GM21390 (cell line): ENCODE data around the gene NR1H2.
"Not testable (repeated sequence)": the region's sequence is repeated elsewhere in the genome, so short reads cannot be mapped to it uniquely, and the experiment has no call there.

Experiments
- ATAC-seq: cut with Tn5 transposase; IDR thresholded peaks from one replicate; pipeline ENCODE4 v1.9.1; 2021; ENCODE audit not compliant: unreplicated experiment

Gene NR1H2

DNA sequence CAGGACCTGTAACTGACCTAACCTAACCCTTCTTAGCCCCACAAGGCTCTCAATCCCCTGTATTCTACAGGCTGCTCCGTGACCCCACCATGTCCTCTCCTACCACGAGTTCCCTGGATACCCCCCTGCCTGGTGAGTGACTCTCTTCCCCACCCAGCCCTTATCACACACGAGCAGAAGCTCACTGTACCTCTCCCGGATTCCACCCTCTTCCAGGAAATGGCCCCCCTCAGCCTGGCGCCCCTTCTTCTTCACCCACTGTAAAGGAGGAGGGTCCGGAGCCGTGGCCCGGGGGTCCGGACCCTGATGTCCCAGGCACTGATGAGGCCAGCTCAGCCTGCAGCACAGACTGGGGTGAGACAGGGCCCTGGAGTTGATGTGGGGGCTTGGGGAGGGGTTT is 1.3 kb downstream of the NR1H2 start:
- no peak for ATAC-seq

DNA sequence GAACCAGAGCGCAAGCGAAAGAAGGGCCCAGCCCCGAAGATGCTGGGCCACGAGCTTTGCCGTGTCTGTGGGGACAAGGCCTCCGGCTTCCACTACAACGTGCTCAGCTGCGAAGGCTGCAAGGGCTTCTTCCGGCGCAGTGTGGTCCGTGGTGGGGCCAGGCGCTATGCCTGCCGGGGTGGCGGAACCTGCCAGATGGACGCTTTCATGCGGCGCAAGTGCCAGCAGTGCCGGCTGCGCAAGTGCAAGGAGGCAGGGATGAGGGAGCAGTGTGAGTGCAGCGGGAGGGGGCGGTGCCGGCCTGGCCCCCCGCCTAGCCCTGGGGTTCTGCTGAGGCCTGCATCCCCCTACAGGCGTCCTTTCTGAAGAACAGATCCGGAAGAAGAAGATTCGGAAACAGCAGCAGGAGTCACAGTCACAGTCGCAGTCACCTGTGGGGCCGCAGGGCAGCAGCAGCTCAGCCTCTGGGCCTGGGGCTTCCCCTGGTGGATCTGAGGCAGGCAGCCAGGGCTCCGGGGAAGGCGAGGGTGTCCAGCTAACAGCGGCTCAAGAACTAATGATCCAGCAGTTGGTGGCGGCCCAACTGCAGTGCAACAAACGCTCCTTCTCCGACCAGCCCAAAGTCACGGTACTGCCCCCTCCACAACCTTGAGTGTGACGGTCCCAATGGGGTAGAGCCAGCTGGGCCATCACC is 2.1 kb downstream of the NR1H2 start:
- no peak for ATAC-seq

DNA sequence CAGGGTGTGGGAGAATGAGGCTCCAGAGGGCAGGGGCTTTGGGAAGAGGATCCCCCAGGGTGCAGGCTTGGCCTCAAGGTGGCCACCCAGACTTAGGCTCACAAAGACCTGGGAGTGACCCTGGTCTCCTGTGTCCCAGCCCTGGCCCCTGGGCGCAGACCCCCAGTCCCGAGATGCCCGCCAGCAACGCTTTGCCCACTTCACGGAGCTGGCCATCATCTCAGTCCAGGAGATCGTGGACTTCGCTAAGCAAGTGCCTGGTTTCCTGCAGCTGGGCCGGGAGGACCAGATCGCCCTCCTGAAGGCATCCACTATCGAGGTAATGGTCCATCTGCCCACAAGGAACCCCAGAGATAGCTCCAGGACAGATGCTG is 2.6 kb downstream of the NR1H2 start:
- no peak for ATAC-seq

DNA sequence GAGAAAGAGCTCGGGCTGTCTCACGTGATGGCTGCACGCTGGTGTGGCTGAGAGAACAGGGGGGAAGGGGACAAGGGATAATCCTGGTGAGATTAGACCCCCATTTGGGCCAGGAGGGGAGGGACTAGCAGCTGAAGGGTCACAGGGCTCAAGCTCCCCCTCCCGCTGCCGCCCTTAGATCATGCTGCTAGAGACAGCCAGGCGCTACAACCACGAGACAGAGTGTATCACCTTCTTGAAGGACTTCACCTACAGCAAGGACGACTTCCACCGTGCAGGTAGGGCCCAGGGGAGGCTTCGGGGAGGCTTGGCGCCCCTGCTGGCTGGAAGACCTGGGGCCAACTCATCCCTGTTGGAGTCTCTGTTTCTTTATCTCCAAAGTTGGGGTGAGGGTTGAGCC is 3.3 kb downstream of the NR1H2 start:
- ATAC-seq, result no peak

DNA sequence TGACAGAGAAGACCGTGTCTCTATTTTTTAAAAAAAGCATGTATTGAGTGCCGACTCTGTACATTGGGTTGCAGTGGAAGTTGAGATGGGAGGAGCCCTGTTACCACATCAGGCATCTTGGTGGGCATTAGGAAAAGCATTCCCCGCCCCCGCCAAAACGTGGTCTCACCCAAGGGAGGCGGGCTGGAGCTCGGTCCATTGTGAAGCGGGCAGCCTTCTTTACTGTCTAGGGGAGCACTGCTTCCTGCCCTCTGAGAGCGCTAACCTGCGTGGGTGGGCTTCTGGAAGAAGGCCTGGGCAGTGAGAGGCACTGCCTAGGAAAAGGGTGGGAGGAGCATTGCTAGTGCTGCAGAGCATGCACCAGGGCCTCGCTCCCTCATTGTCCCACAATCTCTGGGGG is 3.9 kb downstream of the NR1H2 start:
- ATAC-seq, result no peak

DNA sequence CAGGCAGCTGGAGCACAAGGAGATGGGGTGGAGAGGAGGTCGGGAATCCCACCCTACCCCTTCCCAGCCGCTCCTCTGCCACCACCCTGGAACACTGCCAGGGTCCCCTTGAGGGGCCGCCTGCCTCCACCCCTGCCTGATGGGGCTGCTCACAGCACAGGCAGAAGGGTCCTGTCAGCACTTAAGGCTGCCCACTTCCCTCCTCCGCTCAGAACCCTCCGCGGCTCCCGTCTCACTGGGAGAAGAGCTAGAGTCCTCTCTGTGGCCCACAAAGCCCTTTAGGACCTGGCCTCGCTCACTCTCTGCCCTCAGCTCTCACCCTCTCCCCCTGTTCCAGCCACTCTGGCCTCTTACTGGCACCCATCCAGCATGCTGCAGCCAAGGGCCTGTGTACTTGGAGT is 4.5 kb downstream of the NR1H2 start:
- no peak for ATAC-seq

DNA sequence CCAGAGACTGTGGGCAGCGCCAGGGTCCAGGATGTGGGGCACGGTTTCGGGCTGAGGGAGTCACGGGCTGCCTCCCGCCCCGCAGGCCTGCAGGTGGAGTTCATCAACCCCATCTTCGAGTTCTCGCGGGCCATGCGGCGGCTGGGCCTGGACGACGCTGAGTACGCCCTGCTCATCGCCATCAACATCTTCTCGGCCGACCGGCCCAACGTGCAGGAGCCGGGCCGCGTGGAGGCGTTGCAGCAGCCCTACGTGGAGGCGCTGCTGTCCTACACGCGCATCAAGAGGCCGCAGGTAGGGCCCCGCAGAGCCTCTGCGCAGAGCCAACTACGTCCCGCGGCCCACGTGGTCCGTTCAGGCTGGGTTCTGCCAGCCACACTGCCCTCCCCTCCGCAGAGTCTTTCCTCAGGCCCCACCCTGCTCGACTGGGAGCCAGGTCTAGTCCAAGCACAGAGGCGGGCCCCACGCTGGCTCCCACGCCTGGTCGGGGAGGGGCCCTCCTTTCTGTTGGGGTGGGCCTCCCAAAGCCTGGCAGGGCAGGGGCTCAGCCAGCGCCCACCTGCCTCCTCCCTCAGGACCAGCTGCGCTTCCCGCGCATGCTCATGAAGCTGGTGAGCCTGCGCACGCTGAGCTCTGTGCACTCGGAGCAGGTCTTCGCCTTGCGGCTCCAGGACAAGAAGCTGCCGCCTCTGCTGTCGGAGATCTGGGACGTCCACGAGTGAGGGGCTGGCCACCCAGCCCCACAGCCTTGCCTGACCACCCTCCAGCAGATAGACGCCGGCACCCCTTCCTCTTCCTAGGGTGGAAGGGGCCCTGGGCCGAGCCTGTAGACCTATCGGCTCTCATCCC is 5.8 kb downstream of the NR1H2 start:
- ATAC-seq, result no peak

DNA sequence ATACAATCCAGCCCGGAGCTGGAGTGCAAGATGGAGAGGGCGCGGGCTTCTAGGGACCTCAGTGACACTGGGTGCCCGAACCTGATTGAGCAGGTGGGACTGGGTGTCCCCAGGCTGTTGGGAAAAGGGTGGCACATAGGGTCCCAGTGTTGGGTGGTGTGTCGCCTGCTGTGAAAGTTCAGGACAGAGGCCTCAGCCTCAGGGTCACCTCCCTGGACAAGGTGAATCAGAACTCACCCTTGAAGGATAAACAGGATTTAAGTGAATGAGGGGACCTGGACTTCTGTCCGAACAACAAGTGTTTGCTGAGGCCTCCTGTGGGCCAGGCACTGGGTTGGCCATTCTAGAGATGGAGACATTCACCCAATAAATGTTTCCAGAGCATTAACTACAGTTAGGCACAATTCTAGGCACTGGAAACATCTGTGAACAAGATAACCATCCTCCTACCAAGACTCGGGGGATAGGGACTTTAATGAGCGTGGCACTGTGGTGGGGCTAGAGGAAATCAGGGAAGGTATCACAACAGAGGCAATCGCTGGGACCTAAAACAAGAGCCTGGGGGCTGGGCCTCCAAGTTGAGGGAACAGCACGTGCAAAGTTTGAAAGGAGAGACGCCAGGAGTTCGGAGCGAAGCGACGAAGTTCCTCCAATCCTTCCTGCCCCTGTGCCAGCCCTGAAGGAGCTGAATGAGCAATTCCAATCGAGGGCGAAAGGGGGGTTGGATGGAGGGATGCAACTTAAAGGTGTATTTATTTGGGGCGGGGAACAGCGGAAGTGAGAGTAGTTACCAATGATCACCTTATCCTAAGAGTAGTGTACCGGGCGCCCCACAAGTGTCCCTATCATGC is 7.0 kb downstream of the NR1H2 start:
- ATAC-seq, result no peak

DNA sequence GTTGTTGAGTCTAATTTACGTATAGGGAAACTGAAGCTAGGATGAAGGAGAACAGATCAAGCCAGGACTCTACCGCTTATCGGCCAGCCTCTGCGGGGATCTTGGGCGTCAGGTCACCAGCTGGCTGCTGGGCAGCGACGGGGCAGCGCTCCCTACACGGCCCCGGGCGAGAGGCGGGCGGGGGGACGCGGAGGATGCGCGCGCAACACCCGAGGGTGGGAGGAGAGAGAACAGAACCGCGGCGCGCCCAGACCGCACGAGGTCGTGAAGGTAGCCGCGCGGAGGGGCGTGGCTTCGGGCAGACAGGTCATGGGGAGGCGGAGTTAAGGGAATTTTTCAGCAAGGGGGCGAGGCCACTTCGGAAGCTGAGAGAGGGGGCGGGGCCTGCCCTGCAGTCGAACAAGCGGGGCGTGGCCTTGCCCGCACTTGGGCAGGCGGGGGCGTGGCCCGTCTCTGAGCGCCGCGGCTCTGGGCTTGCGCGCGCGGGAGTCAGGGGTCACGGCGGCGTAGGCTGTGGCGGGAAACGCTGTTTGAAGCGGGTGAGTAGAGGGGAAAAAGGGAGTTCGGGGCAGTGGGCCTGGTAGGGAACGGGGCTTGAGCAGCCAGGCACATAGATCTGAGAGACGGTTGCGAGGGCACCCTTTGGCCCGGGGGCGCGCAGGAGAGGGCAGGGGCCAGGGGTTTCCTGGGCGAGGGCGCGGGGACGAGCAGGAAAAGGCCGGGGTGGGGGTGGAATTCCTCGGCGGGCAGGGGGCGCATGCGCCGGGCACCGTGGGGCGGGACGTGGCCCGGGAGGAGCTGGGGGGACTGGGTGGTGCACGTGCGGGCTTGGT is 7.8 kb downstream of the NR1H2 start, which contains the start of gene POLD1:
TSS of gene POLD1 (plus strand) at position 496 of the 833 bp plus-strand sequence. CDS start 14,505 bp downstream, outside the sequence.
- ATAC-seq, result peak; percentile 75

DNA sequence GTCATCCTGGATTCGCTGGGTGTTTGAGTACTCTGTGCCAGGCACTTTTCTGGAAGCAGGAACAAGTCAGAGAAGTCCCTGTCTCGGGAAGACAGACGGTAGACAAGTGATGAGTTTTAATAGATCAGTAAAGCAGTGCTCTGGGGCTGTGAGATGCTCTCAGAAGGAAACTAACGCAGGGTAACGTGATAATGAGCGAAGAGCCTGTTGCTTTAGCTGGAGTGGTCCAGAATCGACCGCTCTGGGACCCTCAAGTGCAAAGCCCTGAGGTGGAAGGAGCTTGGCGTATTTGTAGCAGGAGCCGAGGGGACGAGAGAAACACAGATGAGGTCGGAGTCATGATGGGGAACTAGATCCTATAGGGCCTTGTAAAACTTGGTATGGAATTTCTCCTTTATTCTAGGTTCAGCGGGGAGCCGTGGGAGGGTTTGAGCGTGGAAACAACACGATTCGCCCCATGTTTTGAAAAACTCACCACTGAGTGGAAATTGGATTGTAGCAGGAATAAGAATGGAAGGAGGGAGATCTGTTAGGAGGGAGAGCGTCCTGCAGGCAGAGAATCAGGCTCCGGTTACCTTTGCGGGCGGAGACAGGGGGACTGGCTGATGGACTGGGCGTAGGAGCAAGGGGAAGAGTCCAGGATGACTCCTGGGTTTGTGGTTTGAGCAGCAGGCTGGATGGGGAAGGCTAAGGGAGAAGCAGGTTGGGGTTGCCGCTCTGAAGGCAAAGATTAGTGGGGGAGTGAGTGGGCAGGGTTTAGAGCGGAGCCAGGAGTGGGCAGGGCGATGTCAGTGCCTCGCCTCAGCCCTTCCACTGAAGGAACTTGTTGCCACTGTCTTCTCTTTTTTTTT is 8.7 kb downstream of the NR1H2 start:
- no peak for ATAC-seq

DNA sequence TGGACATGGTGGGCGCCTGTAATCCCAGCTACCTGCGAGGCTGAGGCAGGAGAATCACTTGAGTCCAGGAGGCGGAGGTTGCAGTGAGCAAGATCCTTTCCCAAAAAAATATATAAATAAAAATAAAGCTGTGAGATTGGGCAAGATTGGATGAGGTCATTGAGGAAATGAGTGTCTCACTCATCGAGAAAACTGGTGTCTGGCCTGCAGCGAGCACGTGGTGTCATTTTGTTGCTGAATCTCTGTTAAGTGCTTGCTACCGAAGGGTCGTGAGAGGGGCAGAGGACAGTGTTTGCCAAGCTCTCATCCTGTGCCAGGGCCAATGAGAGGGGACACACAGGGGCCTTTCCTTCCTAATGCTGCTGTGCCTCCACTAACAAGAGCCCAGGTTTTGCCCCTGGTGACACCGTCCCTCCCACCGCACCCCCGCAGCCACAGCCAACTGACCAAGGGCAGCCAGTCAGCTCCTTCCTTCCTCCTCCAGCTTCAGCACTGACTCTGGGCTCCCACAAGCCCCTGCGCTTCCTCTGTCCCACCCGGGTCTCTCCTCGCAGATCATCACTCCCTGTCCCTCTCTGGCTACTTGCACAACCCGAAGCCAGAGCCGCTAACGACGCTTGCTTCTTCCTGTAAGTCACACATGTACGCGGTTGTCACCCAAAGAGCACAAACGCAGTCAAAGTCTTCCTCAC is 11.1 kb downstream of the NR1H2 start:
- no peak for ATAC-seq

DNA sequence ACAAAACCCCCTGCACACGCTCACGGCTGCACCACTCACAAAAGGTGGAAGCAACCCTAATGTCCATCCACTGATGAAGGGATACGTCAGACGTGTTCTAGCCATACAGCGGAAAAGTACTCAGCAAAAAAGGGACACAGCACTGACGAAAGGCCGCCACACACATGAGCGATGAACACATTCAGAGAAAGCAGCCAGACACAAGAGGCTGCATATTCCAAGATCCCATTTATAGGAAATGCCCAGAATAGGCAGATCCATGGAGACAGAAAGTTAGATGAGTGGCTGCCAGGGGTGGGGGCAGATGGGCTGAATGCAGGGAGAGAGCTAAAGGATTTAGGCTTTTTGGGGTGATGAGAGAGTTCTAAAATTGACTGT is 11.6 kb downstream of the NR1H2 start:
- ATAC-seq, result no peak

DNA sequence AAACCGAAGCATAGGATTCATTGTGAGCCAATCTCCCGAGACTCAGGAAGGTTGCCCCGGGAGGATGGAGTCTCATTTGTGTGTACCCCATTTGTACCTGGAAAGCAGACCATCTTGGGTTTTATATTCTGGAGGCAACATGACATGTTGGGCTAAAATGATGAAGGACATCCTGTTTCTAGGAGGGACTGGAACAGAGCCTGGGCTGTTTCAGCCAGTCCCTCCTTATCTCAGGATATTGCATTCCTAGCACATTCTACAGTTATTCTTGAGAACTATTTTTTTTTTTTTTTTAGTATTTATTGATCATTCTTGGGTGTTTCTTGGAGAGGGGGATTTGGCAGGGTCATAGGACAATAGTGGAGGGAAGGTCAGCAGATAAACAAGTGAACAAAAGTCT is 14.0 kb downstream of the NR1H2 start:
- ATAC-seq, result not testable (repeated sequence)

DNA sequence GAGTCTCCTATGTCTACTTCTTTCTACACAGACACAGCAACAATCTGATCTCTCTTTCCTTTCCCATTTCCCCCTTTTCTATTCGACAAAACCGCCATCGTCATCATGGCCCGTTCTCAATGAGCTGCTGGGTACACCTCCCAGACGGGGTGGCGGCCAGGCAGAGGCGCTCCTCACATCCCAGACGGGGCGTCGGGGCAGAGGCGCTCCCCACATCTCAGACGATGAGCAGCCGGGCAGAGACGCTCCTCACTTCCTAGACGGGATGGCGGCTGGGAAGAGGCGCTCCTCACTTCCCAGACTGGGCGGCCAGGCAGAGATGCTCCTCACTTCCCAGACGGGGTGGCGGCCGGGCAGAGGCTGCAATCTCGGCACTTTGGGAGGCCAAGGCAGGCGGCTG is 14.7 kb downstream of the NR1H2 start:
- ATAC-seq, result not testable (repeated sequence)

DNA sequence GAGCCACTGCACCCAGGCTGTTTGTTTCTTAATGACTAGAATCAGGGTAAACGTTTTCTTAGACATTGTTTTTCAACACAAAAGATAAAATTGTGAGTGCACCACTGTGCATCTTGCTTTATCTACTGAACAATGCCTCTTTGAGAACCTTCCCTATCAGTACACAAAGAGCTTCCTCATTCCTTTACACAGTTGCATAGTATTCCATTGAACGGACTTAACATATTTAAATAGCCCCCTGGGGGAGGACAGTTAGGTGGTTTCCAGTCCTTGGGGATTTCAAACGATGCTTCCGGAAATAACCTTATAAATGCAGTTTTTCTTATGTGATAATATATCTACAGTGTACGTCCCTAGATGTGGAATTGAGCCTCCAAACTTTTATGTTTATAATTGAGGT is 16.5 kb downstream of the NR1H2 start:
- no peak for ATAC-seq

DNA sequence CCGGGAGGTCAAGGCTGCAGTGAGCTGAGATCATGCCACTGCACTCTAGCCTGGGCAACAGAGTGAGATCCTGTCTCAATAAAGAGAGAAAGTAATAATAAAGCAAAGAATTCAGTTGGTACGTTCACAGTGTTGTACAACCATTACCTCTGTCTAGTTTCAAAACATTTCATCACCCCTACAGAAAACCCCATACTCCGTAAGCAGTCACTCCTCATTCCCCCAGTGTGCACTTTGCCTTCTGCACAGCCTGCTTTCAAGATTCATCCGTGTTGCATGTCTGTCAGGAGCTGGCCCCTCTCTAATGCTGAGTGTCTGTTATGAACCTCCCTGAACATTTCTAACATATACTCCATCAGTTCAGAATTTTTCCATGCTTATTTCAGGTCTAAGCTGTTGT is 17.3 kb downstream of the NR1H2 start:
- no peak for ATAC-seq

DNA sequence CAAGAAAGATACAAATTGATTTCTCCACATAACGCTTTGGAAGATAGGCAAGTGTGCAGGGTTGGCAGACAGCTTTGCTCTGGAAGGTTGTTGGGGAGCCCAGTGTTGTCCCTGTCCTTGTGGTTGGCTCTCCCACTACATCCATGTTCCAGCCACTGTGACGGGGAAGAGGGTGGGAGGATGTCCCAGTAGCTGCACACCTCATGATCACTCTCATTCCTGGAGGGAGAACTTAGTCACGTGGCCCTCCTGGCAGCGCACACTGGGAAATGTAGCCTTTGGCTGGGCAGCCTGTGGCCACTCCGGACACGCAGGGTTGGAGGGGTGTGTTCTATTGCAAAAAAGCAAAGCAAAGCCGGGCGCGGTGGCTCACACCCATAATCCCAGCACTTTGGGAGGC is 17.8 kb downstream of the NR1H2 start:
- no peak for ATAC-seq

DNA sequence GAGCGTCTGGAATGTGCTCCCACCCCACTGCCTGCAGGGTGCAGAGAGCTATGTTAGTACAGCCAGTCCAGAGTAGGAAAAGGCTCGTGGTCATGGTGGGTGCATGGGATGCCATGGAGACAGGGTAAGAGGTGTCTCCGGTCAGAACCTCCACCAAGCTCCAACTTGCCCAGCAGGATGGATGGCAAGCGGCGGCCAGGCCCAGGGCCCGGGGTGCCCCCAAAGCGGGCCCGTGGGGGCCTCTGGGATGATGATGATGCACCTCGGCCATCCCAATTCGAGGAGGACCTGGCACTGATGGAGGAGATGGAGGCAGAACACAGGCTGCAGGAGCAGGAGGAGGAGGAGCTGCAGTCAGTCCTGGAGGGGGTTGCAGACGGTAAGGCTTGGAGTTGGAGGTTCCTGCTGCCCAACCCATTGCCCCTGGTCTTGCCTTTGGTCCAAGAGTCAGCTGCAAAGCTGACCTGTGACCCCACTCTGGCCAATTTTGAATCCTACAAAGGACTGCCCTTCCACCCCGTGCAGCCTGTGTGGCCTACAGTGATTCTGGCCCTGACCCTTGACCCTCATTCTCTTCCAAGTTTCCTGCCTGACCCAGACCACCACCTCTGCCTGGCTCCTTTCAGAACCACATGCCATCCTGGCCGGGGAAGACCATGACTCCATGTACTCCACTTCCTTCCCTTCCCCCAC is 22.6 kb downstream of the NR1H2 start:
- ATAC-seq, result no peak

DNA sequence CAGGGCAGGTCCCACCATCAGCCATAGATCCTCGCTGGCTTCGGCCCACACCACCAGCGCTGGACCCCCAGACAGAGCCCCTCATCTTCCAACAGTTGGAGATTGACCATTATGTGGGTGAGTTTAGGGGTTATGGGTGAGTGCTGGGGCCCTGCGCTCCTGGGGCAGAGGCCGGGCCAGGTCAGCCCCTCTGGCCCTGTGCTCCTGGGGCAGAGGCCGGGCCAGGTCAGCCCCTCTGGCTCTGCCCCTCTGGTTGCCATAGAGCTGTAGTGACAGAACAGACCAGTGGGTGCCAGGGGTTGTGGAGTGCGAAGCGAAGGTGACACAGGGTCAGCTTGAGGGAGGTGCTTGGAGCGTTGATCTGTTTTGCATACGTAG is 23.1 kb downstream of the NR1H2 start:
- no peak for ATAC-seq
